Type B pancreatic cell (in vitro differentiated cells): ENCODE data around the gene TRIM10. TPM values are rescaled to one million over a fixed set of nuclear protein-coding genes. Genes with fewer than 3 reads are reported as not detected.
"Not testable (repeated sequence)": the region's sequence is repeated elsewhere in the genome, so short reads cannot be mapped to it uniquely, and the experiment has no call there.

Experiments
- DNase-seq: peaks from one replicate; pipeline ENCODE4 v3.0.0; 2021; ENCODE audit warnings: mixed read lengths; ENCODE audit not compliant: unreplicated experiment; ENCODE audit errors: extremely low spot score
- H3K27ac Mint-ChIP-seq: 2 replicates; pipeline ENCODE4 v1.8.0; 2021; ENCODE audit warnings: mild to moderate bottlenecking, mixed read lengths
- H3K27me3 Mint-ChIP-seq: 2 replicates; pipeline ENCODE4 v1.8.0; 2021; ENCODE audit warnings: mixed read lengths
- H3K36me3 Mint-ChIP-seq: 2 replicates; pipeline ENCODE4 v1.8.0; 2021; ENCODE audit warnings: mixed read lengths
- H3K4me1 Mint-ChIP-seq: one replicate; pipeline ENCODE4 v1.8.0; 2021; ENCODE audit warnings: mixed read lengths; ENCODE audit not compliant: unreplicated experiment
- H3K4me3 Mint-ChIP-seq: 2 replicates; pipeline ENCODE4 v1.8.0; 2021; ENCODE audit warnings: mild to moderate bottlenecking, mixed read lengths
- H3K9me3 Mint-ChIP-seq: 2 replicates; pipeline ENCODE4 v1.8.0; 2021; ENCODE audit warnings: mixed read lengths
- total RNA-seq: library from RNA; stranded (reverse); gene quantifications from 2 replicates; pipeline ENCODE4 v1.2.1, GENCODE V29; 2021; ENCODE audit warnings: low replicate concordance
- TF ChIP-seq, protein P1 (sequence below): fragments of 200-600 bp; sonication (generic); conservative IDR thresholded peaks from 2 replicates; pipeline ENCODE4 v1.5.0; 2021; ENCODE audit warnings: antibody characterized with exemption, mild to moderate bottlenecking

The TRIM10 gene
- total RNA-seq, 1 donor from 2014 or later, result not detected

DNA sequence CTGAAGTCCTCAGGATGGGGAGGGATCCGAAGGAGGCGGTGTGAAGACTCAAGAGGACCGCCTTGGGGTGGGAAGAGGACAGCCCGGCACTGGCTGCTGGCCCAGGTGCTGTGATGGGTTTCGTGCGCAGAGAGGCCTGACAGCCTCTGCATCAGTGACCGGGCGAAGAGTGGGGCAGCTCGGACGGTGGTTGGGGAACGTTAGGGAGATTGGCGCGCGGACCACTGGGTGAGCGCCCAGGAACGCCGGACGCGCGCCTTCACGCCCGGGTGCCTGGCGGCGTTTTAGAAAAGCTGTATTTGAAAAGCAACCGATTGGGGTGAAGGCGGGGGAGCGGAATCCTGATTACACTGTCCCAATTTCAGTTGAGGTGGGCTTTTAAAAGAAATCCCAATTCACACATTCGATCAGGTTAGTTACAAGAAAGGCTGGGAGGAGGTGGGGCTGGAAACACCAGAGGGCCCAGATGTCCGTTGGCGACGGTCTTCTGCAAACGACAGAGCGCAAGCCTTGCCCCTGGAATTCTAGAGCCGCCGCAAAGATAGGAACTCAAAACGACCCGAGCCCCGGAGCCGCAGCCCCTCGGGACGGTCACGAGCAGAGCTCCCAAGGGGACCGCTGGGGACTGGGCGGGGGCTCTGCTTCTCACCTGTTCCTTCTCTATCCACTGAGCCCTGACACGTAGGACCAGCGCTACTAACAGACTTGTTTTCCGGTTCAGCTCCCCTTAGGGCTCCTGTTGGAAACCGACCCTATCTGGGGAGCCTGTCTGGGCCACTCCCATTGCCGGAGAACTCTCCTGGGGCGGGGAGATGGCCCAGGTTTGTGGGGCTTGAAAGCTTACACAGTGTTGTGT is 33.5 kb downstream of the TRIM10 start:
- no peak for DNase-seq
- Mint-ChIP-seq H3K4me1 (peaks cover 5% of the 10 kb centered on the region), H3K36me3 (no peaks in the 10 kb centered on the region), H3K27me3 (peaks cover 94% of the 10 kb centered on the region), H3K4me3 (peak overlapping the region; percentile 65), H3K9me3 (no peaks in the 10 kb centered on the region), H3K27ac (peak overlapping the region; percentile 12)
- TF ChIP-seq, protein P1, sequence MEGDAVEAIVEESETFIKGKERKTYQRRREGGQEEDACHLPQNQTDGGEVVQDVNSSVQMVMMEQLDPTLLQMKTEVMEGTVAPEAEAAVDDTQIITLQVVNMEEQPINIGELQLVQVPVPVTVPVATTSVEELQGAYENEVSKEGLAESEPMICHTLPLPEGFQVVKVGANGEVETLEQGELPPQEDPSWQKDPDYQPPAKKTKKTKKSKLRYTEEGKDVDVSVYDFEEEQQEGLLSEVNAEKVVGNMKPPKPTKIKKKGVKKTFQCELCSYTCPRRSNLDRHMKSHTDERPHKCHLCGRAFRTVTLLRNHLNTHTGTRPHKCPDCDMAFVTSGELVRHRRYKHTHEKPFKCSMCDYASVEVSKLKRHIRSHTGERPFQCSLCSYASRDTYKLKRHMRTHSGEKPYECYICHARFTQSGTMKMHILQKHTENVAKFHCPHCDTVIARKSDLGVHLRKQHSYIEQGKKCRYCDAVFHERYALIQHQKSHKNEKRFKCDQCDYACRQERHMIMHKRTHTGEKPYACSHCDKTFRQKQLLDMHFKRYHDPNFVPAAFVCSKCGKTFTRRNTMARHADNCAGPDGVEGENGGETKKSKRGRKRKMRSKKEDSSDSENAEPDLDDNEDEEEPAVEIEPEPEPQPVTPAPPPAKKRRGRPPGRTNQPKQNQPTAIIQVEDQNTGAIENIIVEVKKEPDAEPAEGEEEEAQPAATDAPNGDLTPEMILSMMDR, result no peak

DNA sequence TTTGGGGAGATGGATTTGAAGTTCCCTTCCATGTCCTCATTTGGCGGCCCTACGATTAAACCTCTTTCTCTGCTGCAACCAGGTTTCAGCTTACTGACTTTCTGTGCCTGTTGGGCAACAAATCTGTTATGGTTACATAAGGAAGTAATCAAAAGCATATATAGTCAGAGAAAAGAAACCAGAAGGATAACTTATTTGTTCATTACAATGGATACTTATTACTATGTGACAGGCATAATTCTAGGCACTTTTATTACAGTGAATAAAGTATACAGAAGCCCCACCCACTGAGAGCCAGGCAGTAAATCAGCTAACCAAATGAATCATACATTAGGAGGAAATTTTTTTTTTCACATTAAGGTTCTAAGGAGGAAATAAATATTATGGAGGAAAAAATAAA is 38.5 kb downstream of the TRIM10 start:
- Mint-ChIP-seq H3K36me3 (no peaks in the 10 kb centered on the region), H3K27me3 (peaks cover 83% of the 10 kb centered on the region), H3K27ac (peak overlapping the region; percentile 12), H3K9me3 (no peaks in the 10 kb centered on the region), H3K4me3 (no peak overlapping the region), H3K4me1 (no peaks in the 10 kb centered on the region)
- TF ChIP-seq, protein P1, result no peak
- DNase-seq, result no peak

DNA sequence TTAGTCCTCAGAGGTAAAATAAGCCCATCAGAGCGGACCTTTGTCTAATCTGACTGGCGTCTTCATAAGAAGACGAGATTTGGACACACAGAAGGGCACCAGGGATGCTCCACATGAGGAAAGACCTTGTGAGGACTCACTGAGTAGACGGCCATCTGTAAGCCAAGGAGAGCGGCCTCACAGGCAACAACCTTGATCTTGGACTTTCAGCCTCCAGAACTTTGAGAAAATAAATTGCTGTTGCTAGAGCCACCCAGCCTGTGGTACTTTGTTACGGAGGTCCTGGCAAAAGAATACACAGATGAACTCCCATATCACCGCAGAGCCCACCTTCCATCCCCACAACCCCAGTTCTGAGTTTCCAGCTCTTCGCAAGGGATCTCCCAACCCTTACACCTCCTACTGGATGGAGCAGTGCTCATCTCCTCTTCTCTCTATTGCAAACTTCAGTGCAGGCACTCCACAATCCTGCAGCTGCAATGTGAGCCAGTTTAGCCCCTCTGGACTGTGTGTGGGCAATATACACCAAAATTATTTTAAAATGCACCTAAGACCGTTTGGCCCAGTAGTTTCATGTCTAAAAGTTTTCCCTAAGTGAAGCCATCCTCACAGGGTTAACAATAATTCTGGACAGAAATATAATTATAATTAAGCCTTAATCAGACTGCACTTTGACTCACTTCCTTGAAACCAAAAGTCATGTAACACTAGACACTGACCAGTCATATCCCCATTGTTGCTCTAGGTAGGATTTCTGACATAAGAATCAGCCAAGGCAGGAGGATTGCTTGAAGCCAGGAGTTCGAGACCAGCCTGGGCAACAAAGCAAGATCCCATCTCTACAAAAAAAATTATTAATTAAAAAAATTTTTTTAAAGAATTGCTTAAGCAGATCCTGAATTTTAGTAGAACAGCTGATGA is 39.3 kb downstream of the TRIM10 start:
- H3K4me1 Mint-ChIP-seq, result no peaks in the 10 kb centered on the region
- no peak overlapping the region for H3K4me3 Mint-ChIP-seq
- TF ChIP-seq, protein P1, result no peak
- H3K9me3 Mint-ChIP-seq, result no peaks in the 10 kb centered on the region
- H3K27ac Mint-ChIP-seq, result no peak overlapping the region
- no peaks in the 10 kb centered on the region for H3K36me3 Mint-ChIP-seq
- H3K27me3 Mint-ChIP-seq, result peaks cover 75% of the 10 kb centered on the region
- no peak for DNase-seq

DNA sequence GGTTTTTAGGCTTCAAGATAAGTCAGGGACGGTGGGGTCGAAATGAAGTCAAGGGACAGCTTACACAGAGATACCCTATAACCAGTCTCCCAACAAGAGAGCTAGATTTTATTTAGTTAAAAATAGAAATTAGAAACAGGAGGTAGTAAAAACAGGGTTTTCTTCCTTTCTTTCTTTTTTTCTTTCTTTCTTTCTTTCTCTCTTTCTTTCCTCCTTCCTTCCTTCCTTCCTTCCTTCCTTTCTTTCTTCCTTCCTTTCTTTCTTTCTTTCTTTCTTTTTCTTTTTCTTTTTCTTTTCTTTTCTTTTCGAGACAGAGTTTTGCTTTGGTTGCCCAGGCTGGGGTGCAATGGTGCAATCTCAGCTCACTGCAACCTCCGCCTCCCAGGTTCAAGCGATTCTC is 42.3 kb downstream of the TRIM10 start:
- H3K27me3 Mint-ChIP-seq, result peaks cover 66% of the 10 kb centered on the region
- not testable (repeated sequence) for H3K4me1 Mint-ChIP-seq, H3K9me3 Mint-ChIP-seq, H3K27ac Mint-ChIP-seq, H3K4me3 Mint-ChIP-seq, DNase-seq, H3K36me3 Mint-ChIP-seq

DNA sequence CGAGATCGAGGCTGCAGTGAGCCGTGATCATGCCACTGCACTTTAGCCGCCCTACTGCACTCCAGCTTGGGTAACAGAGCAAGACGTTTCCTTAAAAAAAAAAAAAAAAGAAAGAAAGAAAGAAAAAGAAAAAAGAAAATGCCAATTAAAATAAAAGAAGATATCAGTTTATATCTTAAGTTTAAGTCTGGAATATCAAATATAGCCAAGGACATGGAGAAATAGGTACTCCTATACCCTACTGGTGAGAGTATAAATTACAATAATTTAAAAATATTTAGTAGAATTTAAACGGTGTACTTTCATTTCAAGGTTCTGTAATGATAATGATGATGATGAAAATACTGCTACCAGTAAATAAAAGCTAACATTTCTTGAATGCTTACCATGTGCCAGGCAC is 44.3 kb downstream of the TRIM10 start:
- DNase-seq, result no peak
- Mint-ChIP-seq H3K4me1 (no peaks in the 10 kb centered on the region), H3K9me3 (no peaks in the 10 kb centered on the region), H3K4me3 (no peak overlapping the region), H3K36me3 (no peaks in the 10 kb centered on the region), H3K27me3 (peaks cover 70% of the 10 kb centered on the region), H3K27ac (no peak overlapping the region)
- TF ChIP-seq, protein P1, result peak; percentile 63

DNA sequence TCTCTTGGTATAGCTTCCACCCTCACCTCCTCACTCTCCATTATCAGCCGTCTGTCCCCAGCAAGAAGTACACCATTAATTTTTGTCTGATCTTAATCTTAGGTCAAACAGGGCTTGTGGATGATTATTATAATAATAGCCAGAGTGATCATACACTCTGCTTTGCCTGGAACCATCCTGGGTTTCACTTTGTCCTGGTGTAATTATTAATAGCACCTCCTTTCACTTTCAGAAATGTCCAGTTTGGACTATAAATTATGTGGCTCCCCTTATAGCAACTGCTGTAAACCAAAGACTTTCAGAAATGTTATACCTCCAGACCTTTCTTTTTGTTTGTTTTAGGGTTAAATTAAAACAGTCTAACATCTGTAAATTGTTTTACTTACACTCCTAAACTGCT is 47.2 kb downstream of the TRIM10 start:
- no peak overlapping the region for H3K4me3 Mint-ChIP-seq
- TF ChIP-seq, protein P1, result no peak
- no peak overlapping the region for H3K27ac Mint-ChIP-seq
- H3K9me3 Mint-ChIP-seq, result no peaks in the 10 kb centered on the region
- H3K36me3 Mint-ChIP-seq, result no peaks in the 10 kb centered on the region
- peaks cover 66% of the 10 kb centered on the region for H3K27me3 Mint-ChIP-seq
- no peaks in the 10 kb centered on the region for H3K4me1 Mint-ChIP-seq
- no peak for DNase-seq
